ENCODE measurements around the gene PLEKHJ1. TPM values are rescaled to one million over a fixed set of nuclear protein-coding genes. Genes with fewer than 3 reads are reported as not detected.

PLEKHJ1 gene
- total RNA-seq, 1 experiment from 2014 or later = 189 TPM

DNA sequence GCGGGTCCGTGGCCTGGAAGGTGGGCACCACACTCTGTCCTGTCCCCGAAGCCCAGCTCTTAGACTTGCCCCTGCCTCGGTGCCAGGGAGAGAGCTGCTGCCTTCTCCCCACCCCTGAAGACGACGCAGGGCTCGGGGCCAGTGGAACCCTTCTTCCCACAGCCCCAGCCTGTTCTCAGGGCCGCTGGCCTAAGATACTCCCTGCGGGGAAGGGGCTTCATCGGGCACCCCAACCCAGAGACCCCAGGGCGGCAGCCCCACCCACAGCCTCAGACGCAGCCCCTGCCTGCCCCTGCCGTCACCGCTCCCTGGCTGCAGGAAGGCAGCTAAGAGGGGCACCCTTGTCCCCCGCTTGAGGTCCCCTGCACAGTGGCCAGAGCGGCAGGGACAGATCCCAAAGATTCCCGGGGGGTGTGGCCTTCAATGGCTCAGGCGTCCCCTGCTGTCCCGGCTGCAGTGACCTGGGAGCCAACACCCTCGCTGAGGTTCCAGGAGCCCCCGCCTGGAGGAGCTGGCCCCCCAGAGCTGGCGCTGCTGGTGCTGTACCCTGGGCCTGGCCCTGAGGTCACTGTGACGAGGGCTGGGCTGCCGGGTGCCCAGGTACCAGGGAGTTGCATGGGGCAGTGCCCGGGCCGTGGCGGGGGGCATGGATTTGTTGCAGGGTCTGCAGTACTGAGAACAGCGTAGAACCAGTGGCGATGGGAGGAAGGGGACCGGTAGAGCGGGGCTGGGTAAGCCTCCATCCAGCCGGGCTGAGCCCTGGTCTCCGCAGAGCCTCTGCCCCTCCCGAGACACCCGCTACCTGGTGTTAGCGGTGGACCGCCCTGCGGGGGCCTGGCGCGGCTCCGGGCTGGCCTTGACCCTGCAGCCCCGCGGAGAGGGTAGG is 14.0 kb upstream of the PLEKHJ1 start (continued):
- TF ChIP-seq, protein P1, sequence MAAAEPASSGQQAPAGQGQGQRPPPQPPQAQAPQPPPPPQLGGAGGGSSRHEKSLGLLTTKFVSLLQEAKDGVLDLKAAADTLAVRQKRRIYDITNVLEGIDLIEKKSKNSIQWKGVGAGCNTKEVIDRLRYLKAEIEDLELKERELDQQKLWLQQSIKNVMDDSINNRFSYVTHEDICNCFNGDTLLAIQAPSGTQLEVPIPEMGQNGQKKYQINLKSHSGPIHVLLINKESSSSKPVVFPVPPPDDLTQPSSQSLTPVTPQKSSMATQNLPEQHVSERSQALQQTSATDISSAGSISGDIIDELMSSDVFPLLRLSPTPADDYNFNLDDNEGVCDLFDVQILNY (CRISPR knock-in tag; IDR thresholded peaks at IDR 0.05) = no peak
- no peak for TF ChIP-seq RELA (CRISPR knock-in tag; IDR thresholded peaks at IDR 0.05; ENCODE audit: borderline replicate concordance)
- TF ChIP-seq EMX1 (CRISPR knock-in tag; IDR thresholded peaks at IDR 0.05) = no peak
- TF ChIP-seq OVOL2 (CRISPR knock-in tag; IDR thresholded peaks at IDR 0.05; ENCODE audit: borderline replicate concordance) = no peak
- no peak for TF ChIP-seq PRRX2 (CRISPR knock-in tag; IDR thresholded peaks at IDR 0.05)
- TF ChIP-seq IRF2 (CRISPR knock-in tag; IDR thresholded peaks at IDR 0.05; ENCODE audit: borderline replicate concordance, low read depth) = no peak
- no peak for TF ChIP-seq ETV6 (CRISPR knock-in tag; IDR thresholded peaks at IDR 0.05)
- no peak for TF ChIP-seq CREM (CRISPR knock-in tag; IDR thresholded peaks at IDR 0.05)
- no peak for TF ChIP-seq GRHL2 (CRISPR knock-in tag; IDR thresholded peaks at IDR 0.05; ENCODE audit: insufficient replicate concordance, severe bottlenecking)
- TF ChIP-seq SMAD4 (CRISPR knock-in tag; IDR thresholded peaks at IDR 0.05) = no peak
- TF ChIP-seq GTF2I (CRISPR knock-in tag; conservative IDR thresholded peaks at IDR 0.05) = no peak
- no peak for TF ChIP-seq SOX15 (CRISPR knock-in tag; IDR thresholded peaks at IDR 0.05)
- no peak for TF ChIP-seq ZNF263 (CRISPR knock-in tag; IDR thresholded peaks at IDR 0.05; ENCODE audit: low read depth)
- no peak for TF ChIP-seq TP53 (CRISPR knock-in tag; IDR thresholded peaks at IDR 0.05)
- TF ChIP-seq FOXP1 (CRISPR knock-in tag; IDR thresholded peaks at IDR 0.05; ENCODE audit: borderline replicate concordance) = 0 out of 2 replicates have a peak, but pooled peaks have one; percentile 15
- TF ChIP-seq ZNF671 (CRISPR knock-in tag; IDR thresholded peaks at IDR 0.05) = no peak
- no peak for TF ChIP-seq ZNF219 (CRISPR knock-in tag; IDR thresholded peaks at IDR 0.05; ENCODE audit: borderline replicate concordance)
- no peak for TF ChIP-seq ZNF138 (CRISPR knock-in tag; conservative IDR thresholded peaks at IDR 0.05)
- no peak for TF ChIP-seq ZNF416 (CRISPR knock-in tag; IDR thresholded peaks at IDR 0.05)

GRCh38 chr19:2249010-2249866 is 13.1 kb upstream of the PLEKHJ1 start, which contains the start of gene AMH:
Gene AMH (plus strand): TSS chr19:2249323. CDS start chr19:2249333, 10 bp downstream.
- no peak for TF ChIP-seq FOXP4 (CRISPR knock-in tag; IDR thresholded peaks at IDR 0.05)
- no peak for TF ChIP-seq IRF2 (CRISPR knock-in tag; IDR thresholded peaks at IDR 0.05; ENCODE audit: borderline replicate concordance, low read depth)
- H3K4me1 Mint-ChIP-seq = peaks cover 3% of the 10 kb centered on the region; the same call in 1 of the 2 replicates
- ATAC-seq (no peak), DNase-seq (ENCODE audit: low spot score) (no peak)
- H3K9me3 Mint-ChIP-seq = no peaks in the 10 kb centered on the region
- ChIA-PET POLR2A (no interaction called here), CTCF (interaction anchor here (0.8 to 6.2 kb wide), 5 partner anchors 10 to 96 kb away, joined by 3 to 65 read pairs (median 5); partner anchors contain the start of gene PLEKHJ1)
- H3K4me3 Mint-ChIP-seq = no peak within 1 kb of the TSS
- H3K27me3 Mint-ChIP-seq (ENCODE audit: low read depth) = peaks cover 33% of the 10 kb centered on the region
- H3K36me3 Mint-ChIP-seq = peaks cover 13% of the 10 kb centered on the region
- no peak within 1 kb of the TSS for H3K27ac Mint-ChIP-seq

All from WTC11 (cell line).